ENCODE measurements around the gene SFTPA2.

GRCh38 chr10:79579361-79579760, 19.2 kb upstream of the SFTPA2 start:
- no peak for TF ChIP-seq TAF1 (IDR thresholded peaks at IDR 0.05; ENCODE audit: borderline replicate concordance, insufficient read depth, low read length)
- no peak for TF ChIP-seq POLR2AphosphoS5 (IDR thresholded peaks at IDR 0.05; ENCODE audit: low read depth, low read length)

Measured in PFSK-1 (cell line).